K562 (cell line): ENCODE measurements around the gene YJU2. TPM values are rescaled to one million over a fixed set of nuclear protein-coding genes. Genes with fewer than 3 reads are reported as not detected.

Source experiments
- ARID4B ChIP-seq: sonication (generic); formaldehyde crosslinking; IDR thresholded peaks from 2 replicates; pipeline ENCODE4 v1.8.0; 2022; ENCODE audit warnings: mild to moderate bottlenecking, missing genetic modification reagents
- CREB1 ChIP-seq, 2 experiments: sonication (generic) in 1 of 2; formaldehyde crosslinking in 1 of 2; IDR thresholded peaks; 2 replicates each; pipeline versions ENCODE4 v1.6.1 to v1.8.0; 2012 to 2022; ENCODE audit warnings: inconsistent platforms in 1 of 2, mild to moderate bottlenecking in 1 of 2, missing genetic modification reagents in 1 of 2, moderate library complexity in 1 of 2
- FOS ChIP-seq: IDR thresholded peaks from 3 replicates; pipeline ENCODE4 v1.6.1; 2011; ENCODE audit not compliant: insufficient read length; ENCODE audit errors: extremely low read depth
- KDM5B ChIP-seq: fragments of 200-600 bp; sonication (generic); IDR thresholded peaks from 2 replicates; pipeline ENCODE4 v1.6.1; 2012; ENCODE audit warnings: low read depth, mild to moderate bottlenecking, moderate library complexity, low read length, control low read depth, inconsistent platforms; ENCODE audit not compliant: insufficient replicate concordance
- RNF2 ChIP-seq: sonication (generic); IDR thresholded peaks from 2 replicates; pipeline ENCODE4 v1.6.1; 2016
- polyA plus RNA-seq, 8 experiments: library from polyadenylated mRNA; depleted of rRNA in 4 of 8; stranded (reverse) in 5 of 8; unstranded in 3 of 8; fragments of >200 nt; fragmentation: Nextera tagmentation in 2 of 8; fragmentation: Illumina TruSeq in 1 of 8; extraction: Ambion mirVana in 2 of 8; extraction: Trizol in 1 of 8; gene quantifications; 2 replicates each; pipeline versions ENCODE4 v1.2.1 to v1.2.3, GENCODE V29; 2011 to 2014; ENCODE audit warnings: inconsistent platforms in 1 of 8, missing spikeins in 1 of 8
- total RNA-seq, 7 experiments: library from RNA; depleted of rRNA in 6 of 7; stranded (reverse); fragments of >200 nt in 6 of 7; fragmentation: Illumina TruSeq in 2 of 7; extraction: Trizol in 2 of 7; gene quantifications; 2 replicates each; pipeline versions ENCODE4 v1.2.1 to v1.2.3, GENCODE V29; 2011 to 2021; ENCODE audit warnings: low replicate concordance in 1 of 7
- TF ChIP-seq, protein P1 (sequence below): fragments of 450-650 bp; IDR thresholded peaks from 2 replicates; pipeline ENCODE4 v1.6.1; 2016; ENCODE audit warnings: mild to moderate bottlenecking, moderate library complexity
- TF ChIP-seq, protein P2 (sequence below): fragments of 200-400 bp; formaldehyde crosslinking; IDR thresholded peaks from 2 replicates; pipeline ENCODE4 v1.6.1; 2017; ENCODE audit warnings: mild to moderate bottlenecking, low read depth, low read length, moderate library complexity

Gene YJU2
- total and polyA plus RNA-seq, 9 of the 15 experiments (the other 6 are each of a cell fraction or from before 2014, with no cell fraction given), result 0.41 to 34.9 (median 19.3) TPM

DNA sequence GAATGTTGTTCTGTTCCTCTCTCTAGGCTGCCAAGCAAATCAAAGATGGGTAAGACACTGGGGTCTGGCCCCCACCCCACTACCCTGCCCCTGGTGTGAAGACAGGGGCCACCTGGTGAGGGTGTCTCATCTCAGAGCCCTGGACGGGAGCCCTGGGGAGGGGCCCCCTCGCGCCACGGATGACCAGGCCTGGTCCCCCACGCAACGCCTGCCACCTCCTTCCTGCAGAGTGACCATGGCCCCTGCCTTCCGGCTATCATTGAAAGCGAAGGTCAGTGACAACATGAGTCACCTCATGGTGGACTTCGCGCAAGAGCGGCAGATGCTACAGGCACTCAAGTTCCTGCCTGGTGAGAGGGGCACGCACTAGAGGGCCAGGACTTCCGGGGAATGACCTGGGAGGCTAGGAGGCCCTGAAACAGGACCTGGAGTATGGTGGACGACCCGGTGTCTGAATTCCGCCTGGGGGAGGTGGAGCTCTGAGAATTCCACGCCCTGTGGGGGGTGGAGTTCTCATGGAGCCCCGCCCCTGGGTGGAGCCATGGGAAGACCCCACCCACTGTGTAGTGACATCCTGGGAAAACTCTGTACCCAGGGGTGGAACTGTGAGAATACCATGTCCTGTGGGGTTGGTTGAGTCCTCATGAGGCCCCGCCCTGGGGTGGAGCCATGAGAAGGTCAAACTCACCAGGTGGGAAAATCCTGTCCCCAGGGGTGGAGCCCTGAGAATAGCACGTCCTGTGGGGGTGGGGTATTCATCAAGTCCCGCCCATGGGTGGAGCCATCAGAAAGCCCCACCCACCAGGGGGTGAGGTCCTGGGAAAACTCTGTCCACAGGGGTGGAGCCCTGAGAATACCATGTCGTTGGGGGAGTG lies 63.6 kb downstream of the YJU2 start (continued):
- TF ChIP-seq, protein P1, sequence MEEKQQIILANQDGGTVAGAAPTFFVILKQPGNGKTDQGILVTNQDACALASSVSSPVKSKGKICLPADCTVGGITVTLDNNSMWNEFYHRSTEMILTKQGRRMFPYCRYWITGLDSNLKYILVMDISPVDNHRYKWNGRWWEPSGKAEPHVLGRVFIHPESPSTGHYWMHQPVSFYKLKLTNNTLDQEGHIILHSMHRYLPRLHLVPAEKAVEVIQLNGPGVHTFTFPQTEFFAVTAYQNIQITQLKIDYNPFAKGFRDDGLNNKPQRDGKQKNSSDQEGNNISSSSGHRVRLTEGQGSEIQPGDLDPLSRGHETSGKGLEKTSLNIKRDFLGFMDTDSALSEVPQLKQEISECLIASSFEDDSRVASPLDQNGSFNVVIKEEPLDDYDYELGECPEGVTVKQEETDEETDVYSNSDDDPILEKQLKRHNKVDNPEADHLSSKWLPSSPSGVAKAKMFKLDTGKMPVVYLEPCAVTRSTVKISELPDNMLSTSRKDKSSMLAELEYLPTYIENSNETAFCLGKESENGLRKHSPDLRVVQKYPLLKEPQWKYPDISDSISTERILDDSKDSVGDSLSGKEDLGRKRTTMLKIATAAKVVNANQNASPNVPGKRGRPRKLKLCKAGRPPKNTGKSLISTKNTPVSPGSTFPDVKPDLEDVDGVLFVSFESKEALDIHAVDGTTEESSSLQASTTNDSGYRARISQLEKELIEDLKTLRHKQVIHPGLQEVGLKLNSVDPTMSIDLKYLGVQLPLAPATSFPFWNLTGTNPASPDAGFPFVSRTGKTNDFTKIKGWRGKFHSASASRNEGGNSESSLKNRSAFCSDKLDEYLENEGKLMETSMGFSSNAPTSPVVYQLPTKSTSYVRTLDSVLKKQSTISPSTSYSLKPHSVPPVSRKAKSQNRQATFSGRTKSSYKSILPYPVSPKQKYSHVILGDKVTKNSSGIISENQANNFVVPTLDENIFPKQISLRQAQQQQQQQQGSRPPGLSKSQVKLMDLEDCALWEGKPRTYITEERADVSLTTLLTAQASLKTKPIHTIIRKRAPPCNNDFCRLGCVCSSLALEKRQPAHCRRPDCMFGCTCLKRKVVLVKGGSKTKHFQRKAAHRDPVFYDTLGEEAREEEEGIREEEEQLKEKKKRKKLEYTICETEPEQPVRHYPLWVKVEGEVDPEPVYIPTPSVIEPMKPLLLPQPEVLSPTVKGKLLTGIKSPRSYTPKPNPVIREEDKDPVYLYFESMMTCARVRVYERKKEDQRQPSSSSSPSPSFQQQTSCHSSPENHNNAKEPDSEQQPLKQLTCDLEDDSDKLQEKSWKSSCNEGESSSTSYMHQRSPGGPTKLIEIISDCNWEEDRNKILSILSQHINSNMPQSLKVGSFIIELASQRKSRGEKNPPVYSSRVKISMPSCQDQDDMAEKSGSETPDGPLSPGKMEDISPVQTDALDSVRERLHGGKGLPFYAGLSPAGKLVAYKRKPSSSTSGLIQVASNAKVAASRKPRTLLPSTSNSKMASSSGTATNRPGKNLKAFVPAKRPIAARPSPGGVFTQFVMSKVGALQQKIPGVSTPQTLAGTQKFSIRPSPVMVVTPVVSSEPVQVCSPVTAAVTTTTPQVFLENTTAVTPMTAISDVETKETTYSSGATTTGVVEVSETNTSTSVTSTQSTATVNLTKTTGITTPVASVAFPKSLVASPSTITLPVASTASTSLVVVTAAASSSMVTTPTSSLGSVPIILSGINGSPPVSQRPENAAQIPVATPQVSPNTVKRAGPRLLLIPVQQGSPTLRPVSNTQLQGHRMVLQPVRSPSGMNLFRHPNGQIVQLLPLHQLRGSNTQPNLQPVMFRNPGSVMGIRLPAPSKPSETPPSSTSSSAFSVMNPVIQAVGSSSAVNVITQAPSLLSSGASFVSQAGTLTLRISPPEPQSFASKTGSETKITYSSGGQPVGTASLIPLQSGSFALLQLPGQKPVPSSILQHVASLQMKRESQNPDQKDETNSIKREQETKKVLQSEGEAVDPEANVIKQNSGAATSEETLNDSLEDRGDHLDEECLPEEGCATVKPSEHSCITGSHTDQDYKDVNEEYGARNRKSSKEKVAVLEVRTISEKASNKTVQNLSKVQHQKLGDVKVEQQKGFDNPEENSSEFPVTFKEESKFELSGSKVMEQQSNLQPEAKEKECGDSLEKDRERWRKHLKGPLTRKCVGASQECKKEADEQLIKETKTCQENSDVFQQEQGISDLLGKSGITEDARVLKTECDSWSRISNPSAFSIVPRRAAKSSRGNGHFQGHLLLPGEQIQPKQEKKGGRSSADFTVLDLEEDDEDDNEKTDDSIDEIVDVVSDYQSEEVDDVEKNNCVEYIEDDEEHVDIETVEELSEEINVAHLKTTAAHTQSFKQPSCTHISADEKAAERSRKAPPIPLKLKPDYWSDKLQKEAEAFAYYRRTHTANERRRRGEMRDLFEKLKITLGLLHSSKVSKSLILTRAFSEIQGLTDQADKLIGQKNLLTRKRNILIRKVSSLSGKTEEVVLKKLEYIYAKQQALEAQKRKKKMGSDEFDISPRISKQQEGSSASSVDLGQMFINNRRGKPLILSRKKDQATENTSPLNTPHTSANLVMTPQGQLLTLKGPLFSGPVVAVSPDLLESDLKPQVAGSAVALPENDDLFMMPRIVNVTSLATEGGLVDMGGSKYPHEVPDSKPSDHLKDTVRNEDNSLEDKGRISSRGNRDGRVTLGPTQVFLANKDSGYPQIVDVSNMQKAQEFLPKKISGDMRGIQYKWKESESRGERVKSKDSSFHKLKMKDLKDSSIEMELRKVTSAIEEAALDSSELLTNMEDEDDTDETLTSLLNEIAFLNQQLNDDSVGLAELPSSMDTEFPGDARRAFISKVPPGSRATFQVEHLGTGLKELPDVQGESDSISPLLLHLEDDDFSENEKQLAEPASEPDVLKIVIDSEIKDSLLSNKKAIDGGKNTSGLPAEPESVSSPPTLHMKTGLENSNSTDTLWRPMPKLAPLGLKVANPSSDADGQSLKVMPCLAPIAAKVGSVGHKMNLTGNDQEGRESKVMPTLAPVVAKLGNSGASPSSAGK, result peak; percentile 93
- TF ChIP-seq RNF2, result 0 out of 2 replicates have a peak, but pooled peaks have one; percentile 31
- TF ChIP-seq CREB1 (IDR thresholded peaks at IDR 0.05), result no peak
- TF ChIP-seq CREB1 (CRISPR knock-in tag; IDR thresholded peaks at IDR 0.05), result 0 out of 2 replicates have a peak, but pooled peaks have one; percentile 19
- peak; percentile 53; the same call in 1 of the 2 replicates for TF ChIP-seq ARID4B
- peak; percentile 82 for TF ChIP-seq KDM5B
- TF ChIP-seq, protein P2, sequence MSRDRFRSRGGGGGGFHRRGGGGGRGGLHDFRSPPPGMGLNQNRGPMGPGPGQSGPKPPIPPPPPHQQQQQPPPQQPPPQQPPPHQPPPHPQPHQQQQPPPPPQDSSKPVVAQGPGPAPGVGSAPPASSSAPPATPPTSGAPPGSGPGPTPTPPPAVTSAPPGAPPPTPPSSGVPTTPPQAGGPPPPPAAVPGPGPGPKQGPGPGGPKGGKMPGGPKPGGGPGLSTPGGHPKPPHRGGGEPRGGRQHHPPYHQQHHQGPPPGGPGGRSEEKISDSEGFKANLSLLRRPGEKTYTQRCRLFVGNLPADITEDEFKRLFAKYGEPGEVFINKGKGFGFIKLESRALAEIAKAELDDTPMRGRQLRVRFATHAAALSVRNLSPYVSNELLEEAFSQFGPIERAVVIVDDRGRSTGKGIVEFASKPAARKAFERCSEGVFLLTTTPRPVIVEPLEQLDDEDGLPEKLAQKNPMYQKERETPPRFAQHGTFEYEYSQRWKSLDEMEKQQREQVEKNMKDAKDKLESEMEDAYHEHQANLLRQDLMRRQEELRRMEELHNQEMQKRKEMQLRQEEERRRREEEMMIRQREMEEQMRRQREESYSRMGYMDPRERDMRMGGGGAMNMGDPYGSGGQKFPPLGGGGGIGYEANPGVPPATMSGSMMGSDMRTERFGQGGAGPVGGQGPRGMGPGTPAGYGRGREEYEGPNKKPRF, result no peak
- TF ChIP-seq FOS, result peak; percentile 15
